ENCODE measurements around the gene KRT86.
"Not testable (repeated sequence)": the region's sequence is repeated elsewhere in the genome, so short reads cannot be mapped to it uniquely, and the experiment has no call there.

KRT86 gene

GRCh38 chr12:52257922-52258321 is 16.5 kb upstream of the KRT86 start:
- not testable (repeated sequence) for H3K27me3 ChIP-seq (ENCODE audit: control insufficient read depth, insufficient read depth, low read length); H3K4me3 ChIP-seq (ENCODE audit: low read length); H3K4me1 ChIP-seq (ENCODE audit: control insufficient read depth, insufficient read depth, low read length); H3K9ac ChIP-seq (ENCODE audit: low read length); H3K27ac ChIP-seq (ENCODE audit: low read depth, low read length); H3K36me3 ChIP-seq (ENCODE audit: control insufficient read depth, insufficient read depth, low read length)

GRCh38 chr12:52258335-52258901 is 16.0 kb upstream of the KRT86 start:
- H3K27ac ChIP-seq (ENCODE audit: low read depth, low read length), result no peak overlapping the region
- H3K27me3 ChIP-seq (ENCODE audit: control insufficient read depth, insufficient read depth, low read length), result peaks cover 9% of the 10 kb centered on the region
- H3K36me3 ChIP-seq (ENCODE audit: control insufficient read depth, insufficient read depth, low read length), result no peaks in the 10 kb centered on the region
- no peaks in the 10 kb centered on the region for H3K4me1 ChIP-seq (ENCODE audit: control insufficient read depth, insufficient read depth, low read length)
- H3K9ac ChIP-seq (ENCODE audit: low read length), result no peak overlapping the region
- no peak overlapping the region for H3K4me3 ChIP-seq (ENCODE audit: low read length)

GRCh38 chr12:52259657-52260243 is 14.7 kb upstream of the KRT86 start:
- Histone ChIP-seq H3K9ac (ENCODE audit: low read length) (no peak overlapping the region), H3K36me3 (ENCODE audit: control insufficient read depth, insufficient read depth, low read length) (no peaks in the 10 kb centered on the region), H3K4me1 (ENCODE audit: control insufficient read depth, insufficient read depth, low read length) (no peaks in the 10 kb centered on the region), H3K27me3 (ENCODE audit: control insufficient read depth, insufficient read depth, low read length) (peaks cover 9% of the 10 kb centered on the region), H3K27ac (ENCODE audit: low read depth, low read length) (no peak overlapping the region), H3K4me3 (ENCODE audit: low read length) (no peak overlapping the region)

GRCh38 chr12:52260361-52261207 is 13.9 kb upstream of the KRT86 start:
- Histone ChIP-seq H3K9ac (ENCODE audit: low read length) (no peak overlapping the region), H3K4me3 (ENCODE audit: low read length) (no peak overlapping the region), H3K36me3 (ENCODE audit: control insufficient read depth, insufficient read depth, low read length) (no peaks in the 10 kb centered on the region), H3K27ac (ENCODE audit: low read depth, low read length) (no peak overlapping the region), H3K27me3 (ENCODE audit: control insufficient read depth, insufficient read depth, low read length) (peaks cover 9% of the 10 kb centered on the region), H3K4me1 (ENCODE audit: control insufficient read depth, insufficient read depth, low read length) (no peaks in the 10 kb centered on the region)

GRCh38 chr12:52261208-52261484 is 13.3 kb upstream of the KRT86 start:
- H3K4me1 ChIP-seq (ENCODE audit: control insufficient read depth, insufficient read depth, low read length), result no peaks in the 10 kb centered on the region
- H3K27ac ChIP-seq (ENCODE audit: low read depth, low read length), result no peak overlapping the region
- H3K9ac ChIP-seq (ENCODE audit: low read length), result no peak overlapping the region
- H3K4me3 ChIP-seq (ENCODE audit: low read length), result no peak overlapping the region
- H3K36me3 ChIP-seq (ENCODE audit: control insufficient read depth, insufficient read depth, low read length), result no peaks in the 10 kb centered on the region
- peaks cover 9% of the 10 kb centered on the region for H3K27me3 ChIP-seq (ENCODE audit: control insufficient read depth, insufficient read depth, low read length)

- Histone ChIP-seq H3K27ac (ENCODE audit: low read depth, low read length) (no peak overlapping the region), H3K27me3 (ENCODE audit: control insufficient read depth, insufficient read depth, low read length) (peaks cover 5% of the 10 kb centered on the region), H3K36me3 (ENCODE audit: control insufficient read depth, insufficient read depth, low read length) (no peaks in the 10 kb centered on the region), H3K4me1 (ENCODE audit: control insufficient read depth, insufficient read depth, low read length) (no peaks in the 10 kb centered on the region), H3K9ac (ENCODE audit: low read length) (no peak overlapping the region), H3K4me3 (ENCODE audit: low read length) (no peak overlapping the region)
Observed at GRCh38 chr12:52262286-52262685, 12.2 kb upstream of the KRT86 start.

GRCh38 chr12:52263761-52264434 is 10.5 kb upstream of the KRT86 start:
- no peaks in the 10 kb centered on the region for H3K36me3 ChIP-seq (ENCODE audit: control insufficient read depth, insufficient read depth, low read length)
- H3K9ac ChIP-seq (ENCODE audit: low read length), result no peak overlapping the region
- no peak overlapping the region for H3K4me3 ChIP-seq (ENCODE audit: low read length)
- no peaks in the 10 kb centered on the region for H3K4me1 ChIP-seq (ENCODE audit: control insufficient read depth, insufficient read depth, low read length)
- H3K27ac ChIP-seq (ENCODE audit: low read depth, low read length), result no peak overlapping the region
- no peaks in the 10 kb centered on the region for H3K27me3 ChIP-seq (ENCODE audit: control insufficient read depth, insufficient read depth, low read length)

GRCh38 chr12:52264435-52264825 is 10.0 kb upstream of the KRT86 start:
- no peaks in the 10 kb centered on the region for H3K4me1 ChIP-seq (ENCODE audit: control insufficient read depth, insufficient read depth, low read length)
- no peaks in the 10 kb centered on the region for H3K27me3 ChIP-seq (ENCODE audit: control insufficient read depth, insufficient read depth, low read length)
- no peak overlapping the region for H3K4me3 ChIP-seq (ENCODE audit: low read length)
- H3K27ac ChIP-seq (ENCODE audit: low read depth, low read length), result no peak overlapping the region
- H3K36me3 ChIP-seq (ENCODE audit: control insufficient read depth, insufficient read depth, low read length), result no peaks in the 10 kb centered on the region
- no peak overlapping the region for H3K9ac ChIP-seq (ENCODE audit: low read length)

GRCh38 chr12:52266514-52266913 is 7.9 kb upstream of the KRT86 start:
- Histone ChIP-seq H3K4me1 (ENCODE audit: control insufficient read depth, insufficient read depth, low read length) (no peaks in the 10 kb centered on the region), H3K4me3 (ENCODE audit: low read length) (no peak overlapping the region), H3K9ac (ENCODE audit: low read length) (no peak overlapping the region), H3K27me3 (ENCODE audit: control insufficient read depth, insufficient read depth, low read length) (no peaks in the 10 kb centered on the region), H3K36me3 (ENCODE audit: control insufficient read depth, insufficient read depth, low read length) (no peaks in the 10 kb centered on the region), H3K27ac (ENCODE audit: low read depth, low read length) (no peak overlapping the region)

GRCh38 chr12:52267266-52267665 is 7.2 kb upstream of the KRT86 start:
- H3K36me3 ChIP-seq (ENCODE audit: control insufficient read depth, insufficient read depth, low read length), result no peaks in the 10 kb centered on the region
- no peak overlapping the region for H3K4me3 ChIP-seq (ENCODE audit: low read length)
- H3K27me3 ChIP-seq (ENCODE audit: control insufficient read depth, insufficient read depth, low read length), result no peaks in the 10 kb centered on the region
- no peak overlapping the region for H3K9ac ChIP-seq (ENCODE audit: low read length)
- no peak overlapping the region for H3K27ac ChIP-seq (ENCODE audit: low read depth, low read length)
- H3K4me1 ChIP-seq (ENCODE audit: control insufficient read depth, insufficient read depth, low read length), result no peaks in the 10 kb centered on the region

GRCh38 chr12:52267699-52268098 is 6.7 kb upstream of the KRT86 start:
- Histone ChIP-seq H3K9ac (ENCODE audit: low read length) (no peak overlapping the region), H3K36me3 (ENCODE audit: control insufficient read depth, insufficient read depth, low read length) (no peaks in the 10 kb centered on the region), H3K4me3 (ENCODE audit: low read length) (no peak overlapping the region), H3K4me1 (ENCODE audit: control insufficient read depth, insufficient read depth, low read length) (no peaks in the 10 kb centered on the region), H3K27ac (ENCODE audit: low read depth, low read length) (no peak overlapping the region), H3K27me3 (ENCODE audit: control insufficient read depth, insufficient read depth, low read length) (no peaks in the 10 kb centered on the region)

GRCh38 chr12:52268212-52268611 is 6.2 kb upstream of the KRT86 start:
- H3K27ac ChIP-seq (ENCODE audit: low read depth, low read length), result no peak overlapping the region
- H3K4me1 ChIP-seq (ENCODE audit: control insufficient read depth, insufficient read depth, low read length), result no peaks in the 10 kb centered on the region
- no peak overlapping the region for H3K9ac ChIP-seq (ENCODE audit: low read length)
- no peak overlapping the region for H3K4me3 ChIP-seq (ENCODE audit: low read length)
- no peaks in the 10 kb centered on the region for H3K36me3 ChIP-seq (ENCODE audit: control insufficient read depth, insufficient read depth, low read length)
- no peaks in the 10 kb centered on the region for H3K27me3 ChIP-seq (ENCODE audit: control insufficient read depth, insufficient read depth, low read length)

Measured in rectal smooth muscle tissue (tissue), 1 donor.